Activated CD4-positive, alpha-beta T cell treated with anti-CD3 and anti-CD28 coated beads, Interleukin-2, amount 50 U/mL, for 16 hours (primary cell): ENCODE measurements around the gene VGLL4.
"Not testable (repeated sequence)": the region's sequence is repeated elsewhere in the genome, so short reads cannot be mapped to it uniquely, and the experiment has no call there.

Experiments used
- DNase-seq: peaks from one replicate; pipeline ENCODE4 v3.0.0-alpha.2; 2020

VGLL4 gene

DNA sequence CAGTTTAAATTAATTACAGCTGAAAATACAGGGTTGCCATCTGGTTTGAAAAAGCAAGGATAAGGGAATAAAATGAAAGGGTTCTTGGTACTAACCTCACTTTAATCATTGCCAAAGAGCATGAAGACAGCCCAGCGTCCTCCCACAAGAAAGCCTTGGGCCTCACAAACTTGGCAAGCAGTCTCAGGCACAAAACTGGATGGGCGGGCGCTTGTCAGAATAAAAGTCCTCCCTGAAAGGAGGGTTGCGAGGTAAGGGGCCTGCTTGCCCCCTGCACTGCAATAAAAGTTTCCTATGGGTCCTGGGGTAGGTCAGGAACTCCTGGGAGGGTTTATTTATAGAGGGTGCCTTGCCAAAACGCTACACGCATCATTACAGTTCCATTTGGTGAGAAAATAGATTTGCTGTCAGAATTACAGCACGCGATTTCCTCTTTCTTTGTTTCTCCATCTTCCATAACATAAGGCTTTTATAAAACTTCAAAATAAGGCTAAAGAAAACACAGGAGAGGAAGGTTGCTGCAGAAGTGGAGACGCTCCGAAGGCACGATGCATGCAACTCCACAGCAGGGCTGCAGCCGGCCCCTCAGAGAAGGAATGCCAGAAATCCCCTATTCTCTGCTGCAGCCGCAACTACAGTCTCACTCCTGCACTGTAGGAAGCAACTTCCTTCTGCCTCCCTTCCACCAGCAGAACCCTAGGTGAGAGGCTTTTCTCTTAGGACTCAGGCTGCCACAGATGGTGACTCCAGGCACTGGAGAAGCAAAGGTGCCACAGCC is 61.3 kb downstream of the VGLL4 start:
- no peak for DNase-seq

DNA sequence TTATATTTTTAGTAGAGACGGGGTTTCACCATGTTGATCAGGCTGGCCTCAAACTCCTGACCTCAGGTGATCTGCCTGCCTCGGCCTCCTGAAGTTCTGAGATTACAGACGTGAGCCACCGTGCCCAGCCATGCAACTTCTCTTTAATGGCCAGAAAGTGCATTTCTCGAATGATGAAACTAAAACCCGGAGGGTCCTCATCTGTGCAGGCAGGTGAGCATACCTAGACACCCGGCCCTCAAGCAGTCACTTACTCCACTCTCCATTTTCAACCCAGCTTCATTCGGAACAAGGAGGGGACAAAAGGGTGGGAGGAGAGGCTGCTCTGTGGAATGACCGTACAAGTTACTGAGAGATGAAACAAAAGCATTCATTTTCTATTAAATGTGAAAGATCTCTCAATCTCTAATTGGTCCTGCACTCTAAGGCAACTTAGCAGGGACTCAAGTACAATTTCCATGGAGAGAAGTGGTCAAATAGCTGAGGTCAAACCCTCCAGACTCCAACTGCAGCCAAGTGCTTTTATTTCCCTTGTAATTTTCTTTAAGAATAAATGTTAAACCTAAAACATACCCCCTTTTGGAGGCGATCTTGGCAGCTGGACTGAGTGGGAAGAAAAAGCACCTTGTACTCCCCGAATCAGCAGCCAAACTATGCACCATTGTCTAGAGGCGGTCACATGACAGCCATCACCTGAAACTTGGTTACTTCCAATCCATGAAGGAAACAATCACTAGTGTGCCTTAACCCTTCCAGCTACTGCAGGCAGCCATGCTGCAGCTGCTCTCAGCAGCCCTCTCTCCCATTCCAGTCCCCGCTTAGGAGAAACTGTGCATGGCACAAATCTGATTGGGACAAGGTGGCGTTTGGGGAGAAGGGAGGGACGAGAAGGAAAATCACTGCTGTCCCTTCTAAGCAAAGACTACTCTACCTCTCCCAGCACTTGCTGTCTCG is 62.2 kb downstream of the VGLL4 start:
- DNase-seq = no peak

DNA sequence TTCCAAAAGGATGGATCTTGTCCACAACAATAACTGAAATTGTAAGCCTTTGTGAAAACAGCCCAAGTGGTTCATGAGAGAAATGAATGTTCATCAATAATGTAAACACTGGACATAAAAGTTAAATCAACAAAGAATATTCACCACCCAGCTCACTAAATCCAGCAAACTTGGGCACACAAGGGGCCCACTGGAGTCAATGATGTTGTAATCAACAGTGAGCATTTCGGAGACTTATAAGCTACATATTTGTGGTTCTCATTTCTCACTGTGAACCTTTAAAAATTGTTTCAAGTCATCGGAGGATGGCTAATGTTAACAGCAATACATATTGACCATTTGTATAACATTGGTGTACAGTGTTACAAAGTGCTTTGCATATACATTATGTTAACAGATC is 63.1 kb downstream of the VGLL4 start:
- no peak for DNase-seq

DNA sequence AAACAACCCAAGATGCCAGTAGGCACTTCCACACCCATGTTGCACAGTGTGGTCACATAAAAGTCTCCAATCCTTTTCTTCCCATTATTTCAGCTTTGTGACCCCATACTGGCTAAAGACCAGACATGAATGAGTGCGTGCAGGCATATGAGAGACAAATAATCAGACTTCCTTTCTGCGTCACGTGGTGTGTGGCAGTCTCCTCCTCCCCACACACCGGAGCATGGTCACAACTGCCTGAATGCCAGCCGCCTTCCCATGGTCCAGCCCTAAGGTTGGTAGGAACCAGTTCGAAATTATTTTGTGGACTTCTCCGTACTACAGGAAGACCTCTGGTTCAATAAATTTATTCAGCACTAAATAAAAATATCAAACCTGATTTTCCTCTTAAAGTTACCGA is 65.5 kb downstream of the VGLL4 start:
- no peak for DNase-seq

DNA sequence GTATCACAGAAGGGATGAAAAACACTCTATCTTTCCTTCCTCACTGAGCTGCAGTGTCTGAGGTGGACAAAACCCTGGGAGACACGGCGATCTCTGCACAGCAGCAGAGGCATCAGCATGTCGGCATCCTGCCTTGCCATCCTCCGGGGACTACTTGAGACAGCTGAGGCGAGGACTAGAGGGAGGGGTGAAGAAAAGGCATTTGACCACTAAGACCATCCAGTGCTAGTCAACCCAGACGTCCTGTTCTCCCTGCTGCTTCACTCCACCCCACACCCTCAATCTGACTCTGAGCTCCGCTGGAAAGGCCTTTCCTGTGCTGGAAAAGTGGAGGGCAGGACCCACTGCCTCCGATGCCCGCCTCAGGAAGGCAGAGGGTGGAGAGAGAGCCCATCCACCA is 67.3 kb downstream of the VGLL4 start:
- DNase-seq = no peak

DNA sequence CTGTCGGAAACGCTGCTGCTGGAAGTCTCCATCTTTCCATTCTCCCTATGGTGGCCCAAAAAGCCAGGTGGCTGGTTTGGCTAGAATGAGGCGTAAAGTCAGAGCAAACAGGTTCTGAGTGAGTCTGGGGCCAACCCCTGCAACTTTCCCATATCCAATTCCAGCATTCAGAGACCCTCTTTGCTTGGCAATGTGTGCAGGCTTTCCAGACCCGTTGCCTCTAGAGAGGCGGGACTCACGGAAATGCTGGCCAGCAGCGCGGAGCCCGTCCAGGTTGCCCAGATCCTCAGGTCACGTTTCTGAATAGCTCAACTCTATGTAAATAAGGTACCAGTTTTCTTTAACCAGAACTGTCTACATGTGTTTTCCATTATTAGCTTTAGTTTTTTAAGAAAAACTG is 68.0 kb downstream of the VGLL4 start:
- DNase-seq = no peak

DNA sequence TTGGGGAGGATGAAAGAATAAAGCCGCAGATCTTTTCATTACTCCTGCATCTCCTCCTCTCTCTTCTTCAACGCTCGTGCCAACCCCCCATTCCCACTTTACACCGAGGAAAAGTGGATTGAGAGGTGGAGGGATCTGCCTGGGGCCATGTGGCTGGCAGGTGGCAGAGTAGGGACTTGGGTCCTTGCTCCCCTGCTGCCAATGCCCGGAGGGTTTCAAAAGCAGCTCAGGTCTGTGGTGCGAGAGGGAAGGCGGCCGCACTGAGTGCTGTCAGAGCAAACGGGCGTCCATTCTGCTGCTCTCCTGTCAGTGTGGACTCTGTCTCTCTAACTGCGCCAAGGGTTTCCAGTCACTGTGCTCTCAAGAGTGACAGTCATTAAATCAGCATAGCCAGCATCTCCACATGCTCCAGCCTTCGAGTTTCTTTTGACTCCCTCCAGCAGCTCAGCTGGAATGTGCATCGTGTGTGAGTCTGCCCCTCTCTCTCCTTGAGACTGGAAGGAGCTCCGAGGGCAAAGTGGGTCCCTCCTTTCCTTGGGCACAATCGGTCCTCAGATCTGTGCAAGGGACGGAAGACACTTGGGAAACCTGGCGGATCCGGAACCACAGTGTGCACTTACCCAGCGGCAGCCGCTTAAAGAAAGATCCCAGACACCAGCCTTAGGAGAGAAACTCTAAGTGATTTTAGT is 68.6 kb downstream of the VGLL4 start:
- DNase-seq = no peak

DNA sequence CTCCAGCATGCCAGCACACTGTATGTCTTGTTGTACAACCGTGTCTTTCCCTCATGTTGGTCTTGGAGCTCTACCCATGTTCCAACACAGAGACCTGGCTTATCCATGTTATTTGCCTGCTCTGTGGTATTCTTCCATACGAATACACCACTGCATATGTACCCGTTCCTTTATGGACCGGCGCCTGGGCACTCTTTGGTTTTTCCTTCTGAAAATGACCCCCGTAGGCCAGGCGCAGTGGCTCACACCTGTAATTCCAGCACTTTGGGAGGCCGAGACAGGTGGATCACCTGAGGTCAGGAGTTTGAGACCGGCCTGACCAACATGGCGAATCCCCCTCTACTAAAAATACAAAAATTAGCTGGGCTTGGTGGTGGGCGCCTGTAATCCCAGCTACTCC is 71.1 kb downstream of the VGLL4 start:
- not testable (repeated sequence) for DNase-seq

DNA sequence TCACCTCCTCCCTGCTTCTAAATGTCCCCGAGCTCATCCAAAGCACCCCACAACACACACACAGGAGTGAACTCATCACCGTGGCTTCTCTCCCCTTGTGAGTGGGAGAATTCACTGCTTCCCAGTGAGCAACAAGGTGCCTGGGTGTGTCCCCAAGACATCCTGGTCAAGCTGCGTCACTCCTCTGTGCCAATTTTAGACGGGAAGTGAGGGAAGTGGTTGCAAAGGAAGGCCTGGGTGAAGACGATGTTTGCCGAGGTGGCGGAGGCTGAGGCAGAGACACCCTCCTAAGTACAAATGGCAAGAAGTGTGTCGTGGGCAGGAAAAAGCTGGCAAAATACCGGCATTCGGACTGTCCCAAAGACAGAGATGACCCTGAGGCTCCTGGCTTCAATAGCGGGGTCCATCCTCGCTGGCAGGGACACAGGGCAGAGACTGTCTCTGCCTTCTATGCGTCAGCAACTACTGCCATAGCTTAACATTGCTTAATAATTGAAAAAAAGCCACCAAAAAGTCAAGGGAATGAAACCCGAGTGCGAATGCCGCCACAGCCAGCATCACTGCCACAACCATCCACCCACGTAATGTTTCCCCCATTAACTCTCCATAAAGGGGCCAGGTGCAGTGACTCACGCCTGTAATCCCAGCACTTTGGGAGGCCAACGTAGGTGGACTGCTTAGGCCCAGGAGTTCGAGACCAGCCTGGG is 72.8 kb downstream of the VGLL4 start:
- no peak for DNase-seq

DNA sequence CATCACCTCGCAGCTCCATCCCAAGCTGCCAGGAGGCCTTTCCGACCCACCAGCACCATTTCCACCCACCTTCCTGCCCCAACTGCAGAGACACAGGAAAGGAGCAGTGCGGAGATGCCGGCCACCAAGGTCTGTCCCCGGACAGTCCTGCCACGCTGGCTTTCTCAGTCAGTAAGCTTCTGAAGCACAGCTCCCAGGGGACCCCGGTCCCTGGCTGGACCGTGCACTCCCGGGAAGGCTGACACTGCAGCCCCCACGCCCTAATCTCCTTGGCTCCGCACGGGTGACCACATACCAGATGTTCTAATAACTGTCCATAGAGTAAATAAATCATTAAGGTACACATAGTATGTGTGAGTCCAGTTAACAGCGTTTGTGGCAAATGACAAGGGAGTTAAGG is 73.5 kb downstream of the VGLL4 start:
- no peak for DNase-seq

DNA sequence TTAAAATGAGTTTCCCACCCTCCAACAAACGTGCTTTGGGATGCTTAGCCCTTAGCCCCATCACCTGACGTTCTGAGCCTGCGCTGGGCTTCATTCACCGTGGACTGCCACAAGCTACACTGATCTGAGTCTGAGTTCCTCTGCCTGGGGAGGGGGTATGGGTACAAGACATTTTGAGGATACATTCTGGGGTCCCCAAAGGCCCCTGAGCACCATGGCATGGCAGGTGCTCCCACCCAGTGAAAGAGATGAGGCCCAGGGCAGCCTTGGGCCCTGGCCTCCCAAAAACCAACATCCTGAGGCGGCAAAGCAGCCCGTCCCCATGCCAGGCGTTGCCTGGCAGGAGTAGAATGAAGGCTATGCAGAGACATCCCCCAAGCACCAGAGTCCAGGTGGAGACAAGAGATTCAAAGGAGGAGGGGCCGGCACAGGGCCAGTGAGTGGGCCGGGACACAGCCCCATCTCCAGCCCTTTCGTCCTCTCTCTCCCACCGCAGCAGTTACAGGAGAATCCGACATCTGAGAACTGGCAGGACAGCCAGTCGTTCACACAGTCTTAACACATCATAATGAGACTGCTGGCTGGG is 74.5 kb downstream of the VGLL4 start:
- no peak for DNase-seq

DNA sequence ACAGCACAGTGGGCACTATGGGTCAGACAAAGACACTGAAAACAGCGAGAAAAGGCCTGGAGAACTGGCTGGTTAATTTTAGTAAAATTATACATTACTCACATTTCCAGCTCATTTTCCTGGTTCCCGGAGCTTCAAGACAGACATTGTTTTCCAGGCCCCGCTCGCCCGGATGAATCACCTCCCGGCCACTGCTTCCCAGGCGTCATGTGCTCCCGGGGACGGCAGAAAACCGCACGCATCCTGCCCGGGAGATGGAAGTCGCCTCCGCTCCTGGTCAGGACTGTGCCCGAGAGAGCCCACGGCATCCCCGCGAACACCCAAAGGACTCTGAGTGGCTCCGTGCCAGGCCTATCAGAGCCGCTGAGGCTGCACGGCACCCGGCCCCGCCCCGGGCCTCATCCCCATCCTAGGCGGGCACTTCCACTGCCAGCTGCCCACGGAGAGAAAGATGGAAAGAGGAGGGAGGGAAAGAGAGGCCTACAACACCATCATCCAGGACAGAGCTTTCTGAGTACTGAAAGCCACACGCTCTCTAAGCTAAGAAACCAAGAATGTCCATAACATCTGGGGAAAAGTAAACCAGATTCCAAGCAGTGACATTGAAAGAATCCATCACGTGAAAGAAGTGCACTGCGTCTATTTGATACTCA is 75.1 kb downstream of the VGLL4 start:
- DNase-seq = no peak

DNA sequence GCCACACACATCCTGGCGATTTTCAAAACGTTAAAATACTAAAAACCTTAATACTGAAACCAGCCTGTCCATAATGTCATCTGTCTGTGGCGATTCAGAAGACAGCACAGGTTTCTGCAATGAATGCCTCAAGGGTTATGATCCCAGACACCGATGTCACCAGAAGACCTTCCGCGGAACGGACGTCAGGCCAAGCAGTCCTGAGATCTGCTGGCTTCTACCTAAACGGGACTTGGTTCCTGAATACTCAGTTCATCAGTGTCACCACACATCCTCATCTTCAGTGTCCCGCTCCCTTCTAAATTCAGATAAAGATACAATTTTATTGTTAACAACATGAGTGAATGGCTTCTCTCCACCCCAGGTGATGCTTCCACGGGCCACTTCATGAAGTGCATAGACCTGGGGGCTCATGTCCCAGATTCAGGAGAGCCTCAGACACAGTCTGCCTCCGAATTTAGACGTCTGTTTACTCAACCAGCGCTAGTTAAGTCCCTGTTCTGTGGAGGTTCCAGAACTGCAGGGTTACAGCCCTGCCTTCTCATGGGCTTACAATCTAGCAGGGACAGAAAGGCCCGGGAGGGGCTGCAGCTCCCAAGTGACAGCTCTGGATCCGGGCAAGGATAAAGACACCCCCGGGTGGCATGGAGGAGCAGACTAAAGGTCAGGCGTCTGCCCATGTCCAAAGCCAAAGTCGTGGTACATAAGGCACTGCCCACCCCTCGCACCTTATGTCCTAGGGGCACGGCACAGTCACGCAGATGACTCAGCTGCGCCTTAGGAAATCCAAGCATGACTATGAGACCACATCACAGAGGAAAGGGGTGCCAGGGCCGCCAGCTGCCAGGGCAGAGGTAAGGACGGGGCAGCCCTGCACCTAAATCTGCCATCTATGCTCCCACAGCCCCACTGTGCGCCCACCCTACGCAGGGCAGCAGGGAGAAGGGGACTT is 75.9 kb downstream of the VGLL4 start:
- DNase-seq = no peak

DNA sequence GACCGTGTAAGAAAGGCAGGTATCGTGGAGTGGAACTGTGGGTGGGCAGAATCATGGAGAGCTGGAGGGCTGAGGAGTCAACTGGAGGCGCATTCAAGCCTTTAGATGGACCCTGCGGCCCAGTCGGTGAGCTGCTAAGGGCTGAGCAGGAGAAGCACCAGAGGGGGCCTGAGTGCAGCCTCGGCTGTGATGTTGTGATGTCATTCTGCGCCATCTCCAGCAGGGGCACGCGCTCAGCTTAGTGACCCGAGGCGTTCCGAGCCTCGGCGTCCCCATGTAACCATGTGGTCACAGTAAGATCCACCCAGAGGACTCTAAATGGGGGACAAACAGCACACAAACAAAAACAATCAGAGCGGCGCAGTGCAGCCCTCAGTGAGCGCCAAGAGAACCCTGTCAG is 76.8 kb downstream of the VGLL4 start:
- DNase-seq = no peak

DNA sequence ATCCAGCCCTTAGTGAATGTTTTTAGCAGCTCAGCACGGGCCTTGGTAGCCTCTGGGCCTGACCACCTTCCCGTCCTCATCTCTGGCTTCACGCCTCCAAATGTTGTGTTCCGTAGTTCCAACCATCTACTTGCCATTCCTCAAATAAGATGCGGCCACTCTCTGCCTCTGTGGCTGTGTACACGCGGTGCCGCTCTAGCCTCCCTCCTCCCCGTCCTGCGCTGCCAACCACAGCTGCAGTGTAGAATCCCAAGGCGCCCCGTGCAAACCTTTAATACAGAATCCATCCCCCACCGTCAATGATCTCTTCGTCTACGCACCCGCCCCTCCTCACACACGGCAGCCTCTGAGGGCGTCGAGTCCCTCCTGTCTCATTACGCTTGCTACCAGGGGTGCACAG is 77.2 kb downstream of the VGLL4 start:
- DNase-seq = no peak

DNA sequence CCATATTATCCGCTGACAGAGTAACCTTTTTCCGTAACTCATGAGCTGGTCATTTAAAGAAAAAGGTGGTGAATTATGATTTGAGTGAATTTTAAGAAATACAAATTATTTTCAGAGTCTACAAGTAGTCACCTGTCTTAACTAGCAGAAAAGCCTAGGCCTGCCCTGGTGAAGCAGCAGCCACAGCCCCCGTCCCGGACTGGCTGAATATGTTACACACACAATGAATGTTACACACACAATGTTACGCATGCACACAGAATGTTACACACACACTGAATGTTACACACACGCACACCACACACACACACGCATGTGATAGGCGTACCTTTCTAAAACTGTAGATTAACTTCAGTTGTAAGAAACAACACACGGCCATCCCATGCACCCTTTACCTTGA is 77.8 kb downstream of the VGLL4 start:
- no peak for DNase-seq

DNA sequence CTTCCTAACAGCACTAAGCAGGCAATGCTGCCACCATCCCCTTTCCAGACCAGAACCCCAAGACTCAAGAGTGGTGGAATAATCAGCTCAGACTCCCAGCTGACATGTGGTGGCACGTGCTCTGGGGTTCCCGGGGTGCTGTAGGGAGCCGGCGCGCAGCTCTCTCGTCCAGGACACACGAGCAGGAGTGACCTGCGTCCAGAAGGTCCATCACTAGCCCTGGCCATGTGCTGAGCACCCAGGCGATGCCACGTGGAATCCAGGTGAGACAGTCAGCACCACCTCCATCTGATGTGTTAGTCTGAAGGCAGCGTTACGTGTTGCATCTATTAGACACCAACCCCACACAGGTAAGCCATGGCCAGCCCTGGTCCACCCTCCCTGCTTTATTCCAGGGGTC is 78.2 kb downstream of the VGLL4 start:
- DNase-seq = no peak

DNA sequence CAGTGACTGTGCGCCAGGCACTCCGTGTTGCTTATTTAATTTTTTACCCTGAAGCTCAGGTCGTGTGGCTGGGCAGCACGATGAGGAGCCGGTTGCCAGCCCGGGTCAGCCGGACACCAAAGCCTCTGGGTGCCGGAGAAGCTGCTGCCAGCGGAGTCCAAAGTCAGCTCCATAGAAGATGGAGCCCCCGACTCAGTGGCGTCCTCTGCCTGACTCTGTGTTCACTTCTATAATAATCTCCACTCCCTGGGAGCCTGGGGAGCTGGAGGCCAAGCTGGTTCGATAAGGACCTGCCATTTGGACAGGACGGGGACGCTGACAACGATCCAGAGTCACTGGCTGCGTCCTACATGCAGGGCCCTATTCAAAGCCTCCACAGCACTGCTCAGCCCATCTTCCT is 78.6 kb downstream of the VGLL4 start:
- DNase-seq = no peak

DNA sequence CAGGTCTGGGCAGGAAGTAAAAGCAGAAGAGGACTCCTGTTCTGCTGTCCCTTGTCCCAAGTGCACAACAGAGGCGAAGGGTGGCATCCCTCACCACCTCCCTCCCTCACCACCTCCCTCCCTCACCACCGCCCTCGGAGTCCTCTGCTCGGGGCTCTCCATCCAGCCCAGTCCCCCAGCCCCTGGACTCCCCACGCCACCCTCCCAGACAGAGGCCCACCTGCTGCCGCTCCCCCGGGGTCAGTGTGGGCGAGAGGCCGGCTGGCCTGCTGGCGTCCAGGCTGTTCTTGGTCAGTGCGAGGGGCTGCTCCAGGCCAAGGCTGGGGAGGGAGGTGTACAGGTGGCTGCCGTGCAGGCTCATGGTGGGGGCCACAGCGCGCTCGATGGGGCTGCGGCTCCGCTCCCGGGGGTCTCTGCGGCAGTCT is 79.1 kb downstream of the VGLL4 start:
- no peak for DNase-seq

DNA sequence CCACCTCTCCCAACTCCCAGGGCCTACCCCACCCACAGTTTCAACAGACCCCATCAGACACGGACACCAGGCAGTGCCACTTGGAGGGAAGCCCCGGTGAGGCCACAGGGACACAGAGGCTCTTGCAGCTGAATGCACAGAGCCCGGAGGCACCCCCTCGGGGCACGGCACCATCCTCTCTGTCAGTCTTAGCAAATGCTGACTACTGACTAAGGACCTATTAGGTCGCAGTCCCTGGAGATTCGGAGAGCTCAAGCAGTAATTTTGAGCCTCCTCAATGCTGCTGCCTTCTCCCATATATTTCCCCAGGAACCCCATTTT is 79.9 kb downstream of the VGLL4 start:
- DNase-seq = no peak
